OCI-LY1 (cell line): ENCODE data around the gene BPTF.
"Not testable (repeated sequence)": the region's sequence is repeated elsewhere in the genome, so short reads cannot be mapped to it uniquely, and the experiment has no call there.

Source experiments
- H2AFZ ChIP-seq: fragments of 200-600 bp; sonication (generic), shearing (Covaris generic); 2 replicates; pipeline ENCODE4 v1.6.0; 2014; ENCODE audit warnings: antibody characterized with exemption, mild to moderate bottlenecking, low read length
- H3F3A ChIP-seq: fragments of 200-600 bp; sonication (generic), shearing (Covaris generic); 2 replicates; pipeline ENCODE4 v1.6.0; 2014; ENCODE audit warnings: mild to moderate bottlenecking, antibody characterized with exemption, low read length, moderate library complexity; ENCODE audit not compliant: insufficient read depth
- H3K27ac ChIP-seq: fragments of 200-600 bp; sonication (generic); 2 replicates; pipeline ENCODE4 v1.5.1; 2014; ENCODE audit warnings: low read length, mixed run types, mild to moderate bottlenecking, low read depth; ENCODE audit not compliant: poor library complexity, severe bottlenecking
- H3K27me3 ChIP-seq: fragments of 200-600 bp; sonication (generic); 2 replicates; pipeline ENCODE4 v1.6.0; 2014; ENCODE audit warnings: antibody characterized with exemption, mild to moderate bottlenecking, low read length, moderate library complexity; ENCODE audit not compliant: insufficient read depth
- H3K36me3 ChIP-seq: fragments of 200-600 bp; sonication (generic); 2 replicates; pipeline ENCODE4 v1.6.1; 2014; ENCODE audit warnings: mild to moderate bottlenecking, antibody characterized with exemption, low read length, moderate library complexity, mixed read lengths; ENCODE audit not compliant: insufficient read depth
- H3K4me1 ChIP-seq: fragments of 200-600 bp; sonication (generic); 2 replicates; pipeline ENCODE4 v1.5.1; 2014; ENCODE audit warnings: mild to moderate bottlenecking, low read length, moderate library complexity; ENCODE audit not compliant: insufficient read depth, severe bottlenecking
- H3K4me2 ChIP-seq: fragments of 200-600 bp; sonication (generic), shearing (Covaris generic); 2 replicates; pipeline ENCODE4 v1.6.1; 2014; ENCODE audit warnings: low read length
- H3K4me3 ChIP-seq: fragments of 200-600 bp; sonication (generic); 2 replicates; pipeline ENCODE4 v1.5.1; 2014; ENCODE audit warnings: low read length, low read depth, mild to moderate bottlenecking, mixed read lengths; ENCODE audit not compliant: poor library complexity, severe bottlenecking
- H3K79me2 ChIP-seq: fragments of 200-600 bp; shearing (Covaris generic); 2 replicates; pipeline ENCODE4 v1.6.1; 2016; ENCODE audit warnings: mixed run types, low read length, mixed read lengths; ENCODE audit not compliant: insufficient read depth
- H3K9ac ChIP-seq: fragments of 200-600 bp; sonication (generic), shearing (Covaris generic); 2 replicates; pipeline ENCODE4 v1.6.1; 2014; ENCODE audit warnings: mild to moderate bottlenecking, low read length, mixed read lengths
- H3K9me2 ChIP-seq: fragments of 200-600 bp; sonication (generic), shearing (Covaris generic); 2 replicates; pipeline ENCODE4 v1.6.1; 2014; ENCODE audit warnings: low read depth, mild to moderate bottlenecking, low read length, mixed read lengths
- H3K9me3 ChIP-seq: fragments of 200-600 bp; shearing (Covaris generic); 2 replicates; pipeline ENCODE4 v1.6.1; 2014; ENCODE audit warnings: low read length, mixed read lengths
- H4K20me1 ChIP-seq: fragments of 200-600 bp; sonication (generic), shearing (Covaris generic); 2 replicates; pipeline ENCODE4 v1.6.0; 2016; ENCODE audit warnings: mild to moderate bottlenecking, low read length; ENCODE audit not compliant: insufficient read depth
- EZH2 ChIP-seq: fragments of 200-600 bp; sonication (generic), shearing (Covaris generic); IDR thresholded peaks from 2 replicates; pipeline ENCODE4 v1.8.0; 2017; ENCODE audit warnings: borderline replicate concordance, mixed run types, mild to moderate bottlenecking, antibody characterized with exemption, low read length, moderate library complexity, mixed read lengths
- TF ChIP-seq, protein P1 (sequence below): fragments of 200-600 bp; sonication (generic), shearing (Covaris generic); IDR thresholded peaks from 2 replicates; pipeline ENCODE4 v1.5.1; 2017; ENCODE audit warnings: mild to moderate bottlenecking, antibody characterized with exemption, low read length, moderate library complexity, mixed read lengths

Gene BPTF

DNA sequence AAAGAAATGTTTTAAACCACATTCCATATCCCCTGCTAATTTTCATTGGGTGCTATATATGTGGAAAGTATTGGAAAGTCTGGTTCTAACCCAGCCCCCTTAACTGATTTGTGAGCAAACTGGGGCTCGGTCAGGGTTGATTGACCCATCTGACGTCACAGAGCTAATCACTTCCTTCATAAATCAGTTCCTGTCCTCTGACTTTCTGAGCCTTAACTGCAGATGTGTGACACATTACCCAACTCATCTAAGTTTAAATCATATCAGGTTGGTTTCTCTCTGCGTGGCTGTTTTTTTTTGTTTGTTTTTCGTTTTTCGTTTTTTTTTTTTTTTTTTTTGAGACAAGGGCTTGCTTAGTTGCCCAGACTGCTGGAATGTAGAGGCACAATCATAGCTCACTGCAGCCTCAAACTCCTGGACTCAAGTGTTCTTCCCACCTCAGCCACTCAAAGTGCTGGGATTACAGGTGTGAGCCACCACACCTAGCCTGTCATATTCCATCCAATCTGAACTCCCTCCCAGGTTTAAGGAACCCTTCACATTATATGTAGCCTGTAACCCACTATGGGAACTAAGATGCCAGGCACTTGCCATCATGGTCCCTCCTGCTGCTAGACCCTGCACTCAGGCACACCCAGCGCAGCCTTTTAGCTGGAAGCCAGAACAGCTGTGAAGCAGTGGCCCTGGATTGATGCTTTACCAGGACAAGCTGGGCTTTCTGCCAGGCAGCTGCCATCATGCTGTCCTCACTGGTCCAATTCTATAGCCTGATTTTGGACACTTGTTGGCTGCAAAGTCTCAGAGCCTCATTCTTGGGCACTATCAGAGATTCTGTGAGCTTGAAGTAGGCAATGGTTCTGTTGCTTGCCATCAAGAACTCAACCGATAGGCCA lies 6.9 kb upstream of the BPTF start:
- H3K4me2 ChIP-seq: no peak overlapping the region
- H3K4me1 ChIP-seq: peaks cover 75% of the 10 kb centered on the region
- no peaks in the 10 kb centered on the region for H4K20me1 ChIP-seq
- H3K27ac ChIP-seq: peak overlapping the region; percentile 86
- no peak overlapping the region; the same call in 1 of the 2 replicates for H3K9ac ChIP-seq
- no peaks in the 10 kb centered on the region for H3K9me3 ChIP-seq
- H2AFZ ChIP-seq: no peak overlapping the region
- H3K36me3 ChIP-seq: no peaks in the 10 kb centered on the region
- peaks cover 7% of the 10 kb centered on the region; the same call in 1 of the 2 replicates for H3F3A ChIP-seq
- TF ChIP-seq, protein P1, sequence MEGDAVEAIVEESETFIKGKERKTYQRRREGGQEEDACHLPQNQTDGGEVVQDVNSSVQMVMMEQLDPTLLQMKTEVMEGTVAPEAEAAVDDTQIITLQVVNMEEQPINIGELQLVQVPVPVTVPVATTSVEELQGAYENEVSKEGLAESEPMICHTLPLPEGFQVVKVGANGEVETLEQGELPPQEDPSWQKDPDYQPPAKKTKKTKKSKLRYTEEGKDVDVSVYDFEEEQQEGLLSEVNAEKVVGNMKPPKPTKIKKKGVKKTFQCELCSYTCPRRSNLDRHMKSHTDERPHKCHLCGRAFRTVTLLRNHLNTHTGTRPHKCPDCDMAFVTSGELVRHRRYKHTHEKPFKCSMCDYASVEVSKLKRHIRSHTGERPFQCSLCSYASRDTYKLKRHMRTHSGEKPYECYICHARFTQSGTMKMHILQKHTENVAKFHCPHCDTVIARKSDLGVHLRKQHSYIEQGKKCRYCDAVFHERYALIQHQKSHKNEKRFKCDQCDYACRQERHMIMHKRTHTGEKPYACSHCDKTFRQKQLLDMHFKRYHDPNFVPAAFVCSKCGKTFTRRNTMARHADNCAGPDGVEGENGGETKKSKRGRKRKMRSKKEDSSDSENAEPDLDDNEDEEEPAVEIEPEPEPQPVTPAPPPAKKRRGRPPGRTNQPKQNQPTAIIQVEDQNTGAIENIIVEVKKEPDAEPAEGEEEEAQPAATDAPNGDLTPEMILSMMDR: no peak
- no peak for TF ChIP-seq EZH2
- no peaks in the 10 kb centered on the region for H3K9me2 ChIP-seq
- H3K4me3 ChIP-seq: no peak overlapping the region
- no peaks in the 10 kb centered on the region for H3K27me3 ChIP-seq
- H3K79me2 ChIP-seq: no peaks in the 10 kb centered on the region

GRCh38 chr17:67819722-67820121 lies 5.6 kb upstream of the BPTF start:
- H3K4me3 ChIP-seq: no peak overlapping the region
- H3K79me2 ChIP-seq: no peaks in the 10 kb centered on the region
- H3K4me1 ChIP-seq: peaks cover 75% of the 10 kb centered on the region
- no peak overlapping the region for H3K4me2 ChIP-seq
- no peaks in the 10 kb centered on the region for H3K27me3 ChIP-seq
- H2AFZ ChIP-seq: no peak overlapping the region
- H3K9ac ChIP-seq: no peak overlapping the region
- H3K36me3 ChIP-seq: no peaks in the 10 kb centered on the region
- no peaks in the 10 kb centered on the region for H3F3A ChIP-seq
- H4K20me1 ChIP-seq: no peaks in the 10 kb centered on the region
- H3K27ac ChIP-seq: peak overlapping the region; percentile 91
- no peaks in the 10 kb centered on the region for H3K9me2 ChIP-seq
- no peaks in the 10 kb centered on the region for H3K9me3 ChIP-seq
- TF ChIP-seq, protein P1: no peak
- TF ChIP-seq EZH2: no peak

DNA sequence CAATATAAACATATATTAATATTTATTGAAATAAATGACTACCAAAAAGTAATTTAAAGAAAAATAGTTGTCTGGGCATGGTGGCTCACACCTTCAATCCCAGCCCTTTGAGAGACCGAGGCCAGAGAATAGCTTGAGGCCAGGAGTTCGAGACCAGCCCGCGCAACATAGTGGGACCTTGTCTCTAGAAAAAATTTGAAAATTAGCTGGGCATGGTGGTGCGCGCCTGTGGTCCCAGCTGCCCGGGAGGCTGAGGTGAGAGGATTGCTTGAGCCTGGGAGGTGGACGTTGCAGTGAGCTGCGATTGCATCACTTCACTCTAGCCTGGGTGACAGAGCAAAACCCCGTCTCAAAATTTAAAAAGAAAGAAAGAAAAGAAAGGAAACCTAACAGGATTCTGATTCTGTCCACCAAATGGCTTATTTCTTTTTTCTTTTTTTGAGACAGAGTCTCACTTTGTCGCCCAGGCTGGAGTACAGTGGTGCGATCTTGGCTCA lies 3.4 kb upstream of the BPTF start:
- H3K9me3 ChIP-seq: no peaks in the 10 kb centered on the region
- no peak overlapping the region for H3K4me2 ChIP-seq
- no peaks in the 10 kb centered on the region for H4K20me1 ChIP-seq
- peaks cover 5% of the 10 kb centered on the region for H3K36me3 ChIP-seq
- H3K9me2 ChIP-seq: no peaks in the 10 kb centered on the region
- no peak overlapping the region for H3K9ac ChIP-seq
- H3K79me2 ChIP-seq: peaks cover 5% of the 10 kb centered on the region
- no peaks in the 10 kb centered on the region for H3K27me3 ChIP-seq
- peaks cover 63% of the 10 kb centered on the region for H3K4me1 ChIP-seq
- H3K27ac ChIP-seq: peak overlapping the region; percentile 91
- no peak overlapping the region for H2AFZ ChIP-seq
- TF ChIP-seq, protein P1: no peak
- no peak for TF ChIP-seq EZH2
- H3K4me3 ChIP-seq: no peak overlapping the region
- no peaks in the 10 kb centered on the region for H3F3A ChIP-seq

DNA sequence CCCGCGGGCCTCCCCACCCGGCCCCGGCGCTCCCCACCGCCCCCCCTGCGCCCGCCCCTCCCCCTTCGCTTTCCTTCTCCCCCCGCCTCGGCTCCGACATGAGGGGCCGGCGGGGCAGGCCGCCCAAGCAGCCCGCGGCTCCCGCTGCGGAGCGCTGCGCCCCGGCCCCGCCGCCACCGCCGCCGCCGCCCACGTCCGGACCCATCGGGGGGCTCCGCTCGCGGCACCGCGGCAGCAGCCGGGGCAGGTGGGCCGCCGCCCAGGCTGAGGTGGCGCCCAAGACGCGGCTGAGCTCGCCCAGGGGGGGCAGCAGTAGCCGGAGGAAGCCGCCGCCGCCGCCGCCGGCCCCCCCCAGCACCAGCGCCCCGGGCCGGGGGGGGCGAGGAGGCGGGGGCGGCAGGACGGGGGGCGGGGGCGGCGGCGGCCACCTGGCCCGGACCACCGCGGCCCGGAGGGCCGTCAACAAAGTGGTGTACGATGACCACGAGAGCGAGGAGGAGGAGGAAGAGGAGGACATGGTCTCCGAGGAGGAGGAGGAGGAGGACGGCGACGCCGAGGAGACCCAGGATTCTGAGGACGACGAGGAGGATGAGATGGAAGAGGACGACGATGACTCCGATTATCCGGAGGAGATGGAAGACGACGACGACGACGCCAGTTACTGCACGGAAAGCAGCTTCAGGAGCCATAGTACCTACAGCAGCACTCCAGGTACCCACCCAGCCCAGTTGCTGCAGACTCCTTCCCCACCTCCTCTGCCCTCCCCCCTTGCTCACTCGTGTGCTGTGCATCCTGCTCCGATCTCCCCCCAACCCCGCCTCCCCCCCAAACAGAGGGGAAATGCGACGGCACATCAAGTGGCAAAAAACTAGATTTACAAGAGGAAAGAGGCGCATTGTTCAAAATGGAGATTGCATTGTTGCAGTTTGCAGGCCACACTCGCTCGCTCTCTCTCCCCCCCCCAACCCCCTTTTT lies 611 bp downstream of the BPTF start:
- H3F3A ChIP-seq, H4K20me1 ChIP-seq, H3K27me3 ChIP-seq, H2AFZ ChIP-seq, H3K9me2 ChIP-seq, H3K9me3 ChIP-seq: not testable (repeated sequence)
- Histone ChIP-seq H3K4me1 (peaks cover 62% of the 10 kb centered on the region), H3K9ac (peak overlapping the region; percentile 93), H3K36me3 (peaks cover 14% of the 10 kb centered on the region), H3K4me2 (peak overlapping the region; percentile 92), H3K79me2 (peaks cover 45% of the 10 kb centered on the region), H3K4me3 (peak overlapping the region; percentile 87), H3K27ac (peak overlapping the region; percentile 90)
